DND-41 (cell line): ENCODE data around the gene NPIPA8.
"Not testable (repeated sequence)": the region's sequence is repeated elsewhere in the genome, so short reads cannot be mapped to it uniquely, and the experiment has no call there.

Experiments
- ATAC-seq: fragments of 200-7000 bp; cut with Tn5 transposase; 3 replicates; pipeline ENCODE4 v1.9.1; 2021; ENCODE audit warnings: low read depth; ENCODE audit not compliant: insufficient read depth
- DNase-seq: peaks from one replicate; pipeline ENCODE4 v3.0.0-alpha.2; 2020
- H2AFZ ChIP-seq: 2 replicates; pipeline ENCODE4 v1.6.0; 2012; ENCODE audit warnings: low read depth, low read length
- H3K27ac ChIP-seq: 2 replicates; pipeline ENCODE4 v1.5.1; 2012; ENCODE audit warnings: low read length, inconsistent platforms
- H3K27me3 ChIP-seq: fragments of 200-600 bp; sonication (generic); 2 replicates; pipeline ENCODE4 v1.6.0; 2012; ENCODE audit warnings: low read length, mild to moderate bottlenecking, inconsistent platforms; ENCODE audit not compliant: insufficient read depth, poor library complexity
- H3K36me3 ChIP-seq: 2 replicates; pipeline ENCODE4 v1.5.1; 2012; ENCODE audit warnings: low read length, inconsistent platforms; ENCODE audit not compliant: insufficient read depth
- H3K4me1 ChIP-seq: 2 replicates; pipeline ENCODE4 v1.5.1; 2012; ENCODE audit warnings: mild to moderate bottlenecking, low read length; ENCODE audit not compliant: insufficient read depth
- H3K4me2 ChIP-seq: 2 replicates; pipeline ENCODE4 v1.6.0; 2012; ENCODE audit warnings: mild to moderate bottlenecking, moderate library complexity, low read length, inconsistent platforms; ENCODE audit not compliant: insufficient read depth
- H3K4me3 ChIP-seq, 2 experiments: fragments of 200-600 bp in 1 of 2; shearing (Covaris generic) in 1 of 2; 2 replicates each; pipeline ENCODE4 v1.5.1; 2012 to 2016; ENCODE audit warnings: inconsistent platforms in 2 of 2, low read length in 2 of 2, mild to moderate bottlenecking in 2 of 2, low read depth in 1 of 2, moderate library complexity in 1 of 2
- H3K79me2 ChIP-seq: 2 replicates; pipeline ENCODE4 v1.6.0; 2012; ENCODE audit warnings: low read length, inconsistent platforms; ENCODE audit not compliant: insufficient read depth
- H3K9ac ChIP-seq: 2 replicates; pipeline ENCODE4 v1.6.0; 2012; ENCODE audit warnings: low read depth, mild to moderate bottlenecking, inconsistent platforms, low read length, moderate library complexity
- H3K9me3 ChIP-seq: 2 replicates; pipeline ENCODE4 v1.5.1; 2012; ENCODE audit warnings: low read length, moderate library complexity, mild to moderate bottlenecking, inconsistent platforms; ENCODE audit not compliant: insufficient read depth, severe bottlenecking
- H4K20me1 ChIP-seq: 2 replicates; pipeline ENCODE4 v1.6.0; 2012; ENCODE audit warnings: low read length; ENCODE audit not compliant: insufficient read depth

The NPIPA8 gene

DNA sequence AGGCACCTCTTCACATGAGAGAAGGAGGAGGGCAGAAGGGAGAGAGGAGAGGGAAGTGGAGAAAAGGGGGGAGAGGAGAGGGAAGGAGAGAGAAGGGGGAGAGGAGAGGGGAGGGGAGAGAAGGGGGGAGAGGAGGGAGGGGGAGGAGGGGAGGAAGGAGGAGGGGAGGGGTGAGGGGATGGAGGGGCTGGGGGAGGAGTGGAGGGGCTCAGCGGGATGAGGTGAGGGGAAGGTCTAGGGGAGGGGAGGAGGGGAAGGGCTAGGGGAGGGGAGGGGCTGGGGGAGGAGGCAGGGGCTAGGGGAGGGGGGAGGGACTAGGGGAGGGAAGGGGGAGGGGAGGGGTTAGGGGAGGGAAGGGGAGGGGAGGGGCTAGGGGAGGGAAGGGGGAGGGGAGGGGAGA lies 5.5 kb upstream of the NPIPA8 start:
- H2AFZ ChIP-seq, result not testable (repeated sequence)

DNA sequence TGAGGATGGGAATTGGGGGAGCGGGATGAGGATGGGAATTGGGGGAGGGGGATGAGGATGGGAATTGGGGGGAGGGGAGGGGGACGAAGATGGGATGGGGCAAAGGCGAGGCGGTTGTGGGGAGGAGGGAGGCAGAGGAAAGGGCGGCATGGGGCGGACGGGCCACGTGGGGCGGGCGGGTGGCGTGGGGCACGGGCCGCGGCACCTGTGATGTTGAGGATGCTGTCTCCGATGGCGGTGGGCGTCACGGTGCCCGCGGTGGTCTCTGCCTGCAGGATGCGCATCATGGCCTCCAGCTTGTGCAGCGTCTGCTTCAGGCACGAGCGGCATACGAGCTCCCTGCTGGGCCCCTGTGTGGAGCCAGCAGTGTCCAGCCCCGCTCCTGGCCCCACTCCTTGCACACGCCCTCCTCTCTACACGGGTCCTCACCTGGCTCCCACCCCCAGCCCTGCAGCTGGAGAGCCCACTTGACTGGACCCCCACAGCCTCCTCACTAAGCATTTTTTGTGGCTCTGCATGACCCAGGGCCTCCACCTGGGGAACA lies 5.0 kb upstream of the NPIPA8 start:
- peak; percentile 37; the same call in 1 of the 3 replicates for ATAC-seq
- not testable (repeated sequence) for H2AFZ ChIP-seq, DNase-seq, H3K36me3 ChIP-seq, H3K9ac ChIP-seq, H3K27me3 ChIP-seq, H4K20me1 ChIP-seq, H3K9me3 ChIP-seq, H3K4me1 ChIP-seq, H3K79me2 ChIP-seq, H3K4me2 ChIP-seq, H3K27ac ChIP-seq, H3K4me3 ChIP-seq

More for the DNA sequence above, 5.5 kb upstream of the NPIPA8 start:
- H3K4me2 ChIP-seq, DNase-seq, H3K79me2 ChIP-seq, H3K27me3 ChIP-seq, H3K9me3 ChIP-seq, H4K20me1 ChIP-seq, H3K36me3 ChIP-seq, H3K4me1 ChIP-seq, H3K9ac ChIP-seq, H3K4me3 ChIP-seq, ATAC-seq, H3K27ac ChIP-seq: not testable (repeated sequence)

DNA sequence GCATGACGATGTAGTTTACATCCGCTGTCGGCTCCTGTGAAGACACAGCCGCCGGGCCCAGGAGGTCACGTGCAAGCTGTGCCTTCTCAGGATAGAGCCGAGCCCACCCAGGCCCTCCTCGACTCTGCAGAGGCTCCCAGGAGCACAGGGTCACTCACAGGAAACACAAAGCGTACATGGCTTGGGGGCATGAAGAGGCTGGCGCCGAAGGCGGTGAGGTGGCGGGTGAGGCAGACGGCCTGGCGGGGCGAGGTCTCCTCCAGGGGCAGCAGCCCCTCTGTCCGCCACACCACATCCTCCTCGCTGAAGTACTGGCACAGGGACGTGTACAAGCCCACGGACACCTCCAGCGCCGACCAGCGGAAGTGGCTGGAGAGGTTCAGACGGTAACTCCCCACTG lies 2.7 kb upstream of the NPIPA8 start:
- not testable (repeated sequence) for H3K4me3 ChIP-seq, H2AFZ ChIP-seq, H3K9ac ChIP-seq, ATAC-seq, DNase-seq, H3K27ac ChIP-seq, H3K4me2 ChIP-seq, H3K79me2 ChIP-seq, H3K36me3 ChIP-seq, H3K27me3 ChIP-seq, H3K4me1 ChIP-seq, H3K9me3 ChIP-seq, H4K20me1 ChIP-seq

DNA sequence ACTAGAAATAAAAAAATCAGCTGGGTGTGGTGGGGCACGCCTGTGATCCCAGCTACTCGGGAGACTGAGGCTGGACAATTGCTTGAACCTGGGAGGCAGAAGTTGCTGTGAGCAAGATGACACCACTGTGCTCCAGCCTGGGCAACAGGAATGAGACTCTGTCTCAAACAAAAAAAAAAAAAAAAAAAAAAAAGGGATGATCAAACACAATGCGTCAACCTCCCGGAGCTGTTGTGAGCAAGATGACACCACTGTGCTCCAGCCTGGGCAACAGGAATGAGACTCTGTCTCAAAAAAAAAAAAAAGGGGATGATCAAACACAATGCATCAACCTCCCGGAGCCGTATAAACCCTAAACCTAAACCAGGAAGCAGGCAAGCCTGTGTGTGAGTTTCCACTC lies 24.7 kb downstream of the NPIPA8 start:
- H3K27ac ChIP-seq, H4K20me1 ChIP-seq, H3K36me3 ChIP-seq, H3K4me3 ChIP-seq, H3K9me3 ChIP-seq, H3K4me1 ChIP-seq, DNase-seq, H3K27me3 ChIP-seq, H3K9ac ChIP-seq, H3K79me2 ChIP-seq, H2AFZ ChIP-seq, ATAC-seq, H3K4me2 ChIP-seq: not testable (repeated sequence)

DNA sequence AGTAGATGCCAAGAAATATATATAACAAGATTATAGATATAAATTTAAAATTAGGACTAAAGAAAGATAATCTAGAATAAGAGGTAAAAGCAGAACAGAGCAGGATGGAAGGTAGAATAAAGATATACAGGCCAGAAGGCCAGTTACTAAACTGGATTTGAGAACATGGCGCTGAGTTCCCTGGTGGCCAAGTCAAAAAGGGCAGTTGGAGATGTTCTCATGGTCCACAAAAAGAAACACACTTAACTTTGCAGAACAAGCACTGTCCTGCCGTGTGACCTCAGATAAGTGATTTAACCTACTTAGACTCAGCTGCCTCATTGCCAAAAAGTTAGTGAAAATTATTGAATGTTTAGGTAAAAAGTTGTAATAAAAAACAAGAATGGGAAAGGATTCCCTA lies 27.4 kb downstream of the NPIPA8 start:
- not testable (repeated sequence) for H3K36me3 ChIP-seq, ATAC-seq, H3K27ac ChIP-seq, DNase-seq, H2AFZ ChIP-seq, H4K20me1 ChIP-seq, H3K79me2 ChIP-seq, H3K27me3 ChIP-seq, H3K4me2 ChIP-seq, H3K4me3 ChIP-seq, H3K9ac ChIP-seq, H3K4me1 ChIP-seq, H3K9me3 ChIP-seq

DNA sequence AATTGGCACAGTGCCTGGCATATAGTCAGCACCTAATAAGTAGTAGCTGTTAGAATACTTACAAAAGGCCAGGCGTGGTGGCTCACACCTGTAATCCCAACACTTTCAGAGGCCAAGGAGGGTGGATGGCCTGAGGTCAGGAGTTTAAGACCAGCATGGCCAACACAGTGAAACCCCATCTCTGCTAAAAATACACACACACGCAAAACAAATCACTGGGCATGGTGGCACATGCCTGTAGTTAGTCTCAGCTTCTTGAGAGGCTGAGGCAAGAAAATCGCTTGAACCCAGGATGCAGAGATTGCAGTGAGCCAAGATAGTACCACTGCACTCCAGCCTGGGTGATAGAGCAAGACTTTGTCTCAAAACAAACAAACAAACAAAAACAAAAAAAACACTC lies 29.3 kb downstream of the NPIPA8 start:
- not testable (repeated sequence) for H3K79me2 ChIP-seq, H3K27ac ChIP-seq

DNA sequence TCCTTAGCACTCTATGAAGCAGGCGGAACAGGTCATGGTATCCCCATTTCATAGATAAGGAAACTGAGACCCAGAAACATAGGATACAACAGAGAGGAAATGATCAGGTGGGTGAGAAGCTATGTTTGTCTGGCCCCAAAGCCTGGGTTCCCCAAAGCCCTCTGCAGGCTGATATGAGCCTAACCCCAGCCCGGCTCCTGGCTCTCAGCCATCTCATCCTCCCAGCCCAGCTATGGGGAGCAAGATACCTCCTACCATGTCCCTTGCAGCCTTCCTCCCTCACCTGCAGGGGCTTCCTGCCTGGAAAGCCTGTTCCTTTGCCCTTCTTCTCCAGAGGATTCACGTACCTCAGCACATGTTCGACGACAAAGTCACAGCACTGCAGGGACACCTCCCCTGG lies 30.5 kb downstream of the NPIPA8 start:
- not testable (repeated sequence) for H3K4me2 ChIP-seq, H3K27me3 ChIP-seq, H3K9me3 ChIP-seq, H3K4me1 ChIP-seq, DNase-seq, H3K79me2 ChIP-seq, H2AFZ ChIP-seq, H3K9ac ChIP-seq, H3K36me3 ChIP-seq, H3K4me3 ChIP-seq, H4K20me1 ChIP-seq, ATAC-seq, H3K27ac ChIP-seq

More for the DNA sequence above, 29.3 kb downstream of the NPIPA8 start:
- not testable (repeated sequence) for H3K4me3 ChIP-seq, H3K4me1 ChIP-seq, DNase-seq, H3K9ac ChIP-seq, H4K20me1 ChIP-seq, ATAC-seq, H3K4me2 ChIP-seq, H3K27me3 ChIP-seq, H3K9me3 ChIP-seq, H3K36me3 ChIP-seq, H2AFZ ChIP-seq

DNA sequence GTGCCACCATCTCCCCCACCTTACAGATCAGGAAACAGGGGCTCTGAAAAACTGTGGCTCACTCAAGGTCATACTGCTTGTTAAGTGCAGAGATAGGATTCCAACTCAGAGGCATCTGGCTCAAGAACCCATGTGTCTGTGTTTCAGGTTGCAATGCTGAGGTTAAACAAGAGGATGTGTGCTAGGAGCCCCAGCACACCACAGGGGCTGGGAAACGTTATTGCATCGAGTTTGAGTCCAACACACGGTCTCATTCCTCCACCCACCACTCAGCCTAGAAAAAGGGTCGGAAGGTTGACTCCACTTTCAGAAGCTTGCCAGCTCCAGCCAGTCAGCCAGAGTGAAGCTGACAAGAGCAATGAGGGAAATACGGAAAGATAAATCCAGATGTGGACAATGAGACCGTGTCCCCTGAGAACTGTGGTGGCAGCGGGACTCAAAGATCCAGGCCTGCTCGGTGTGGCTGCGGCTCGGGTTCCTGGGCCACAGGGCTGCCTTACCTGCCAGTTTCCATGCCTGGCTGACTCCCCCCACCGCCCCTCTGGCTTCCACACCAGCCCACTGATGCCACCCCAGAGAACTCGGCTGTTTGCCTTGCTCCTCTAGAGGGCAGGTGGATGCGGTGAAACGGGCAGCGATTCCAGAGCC lies 33.4 kb downstream of the NPIPA8 start:
- not testable (repeated sequence) for H4K20me1 ChIP-seq, H3K27ac ChIP-seq, H3K9me3 ChIP-seq, H3K4me1 ChIP-seq, H3K36me3 ChIP-seq, H3K9ac ChIP-seq, H3K4me2 ChIP-seq, H2AFZ ChIP-seq, H3K79me2 ChIP-seq, H3K4me3 ChIP-seq, H3K27me3 ChIP-seq, DNase-seq, ATAC-seq
